Right lobe of liver (tissue), 4 donors: Measurements from ENCODE around the gene RCC2.
"Not testable (repeated sequence)": the region's sequence is repeated elsewhere in the genome, so short reads cannot be mapped to it uniquely, and the experiment has no call there.

Source experiments
- CTCF ChIP-seq, 4 donors: fragments of 200-600 bp in 3 of 4; fragments of 450-650 bp in 1 of 4; IDR thresholded peaks; one replicate each; pipeline versions ENCODE4 v1.5.1 to v1.8.0; 2016 to 2022; ENCODE audit warnings: antibody characterized with exemption in 4 of 4, mild to moderate bottlenecking in 2 of 4
- POLR2A ChIP-seq: fragments of 450-650 bp; IDR thresholded peaks from one replicate; pipeline ENCODE4 v1.6.1; 2017; ENCODE audit warnings: antibody characterized with exemption, mild to moderate bottlenecking
- donor health status: DM: no; HTN: no; CAD: no.
- donor health status: DM: no; HTN: no; CAD: no.
- donor health status: DM: no; HTN: yes; CAD: no.

- TF ChIP-seq CTCF (IDR thresholded peaks at IDR 0.05); POLR2A: not testable (repeated sequence)
Measured at GRCh38 chr1:17474836-17475555, 35.5 kb upstream of the RCC2 start.
